Left kidney (tissue), 2 donors: ENCODE data around the gene PARP12. TPM values are rescaled to one million over a fixed set of nuclear protein-coding genes. Genes with fewer than 3 reads are reported as not detected.
A peak's percentile ranks its signal among the peaks of the same experiment; 100 is the strongest.

Experiments
- DNase-seq: peaks from one replicate; pipeline ENCODE4 v3.0.0-alpha.2; 2013
- polyA plus RNA-seq: library from polyadenylated mRNA; unstranded; fragments of 120-200 nt; gene quantifications from one replicate; pipeline ENCODE4 v1.2.1, GENCODE V29; 2013; ENCODE audit not compliant: insufficient read length

Gene PARP12
- polyA plus RNA-seq, 1 donor, result 22.2 TPM

DNA sequence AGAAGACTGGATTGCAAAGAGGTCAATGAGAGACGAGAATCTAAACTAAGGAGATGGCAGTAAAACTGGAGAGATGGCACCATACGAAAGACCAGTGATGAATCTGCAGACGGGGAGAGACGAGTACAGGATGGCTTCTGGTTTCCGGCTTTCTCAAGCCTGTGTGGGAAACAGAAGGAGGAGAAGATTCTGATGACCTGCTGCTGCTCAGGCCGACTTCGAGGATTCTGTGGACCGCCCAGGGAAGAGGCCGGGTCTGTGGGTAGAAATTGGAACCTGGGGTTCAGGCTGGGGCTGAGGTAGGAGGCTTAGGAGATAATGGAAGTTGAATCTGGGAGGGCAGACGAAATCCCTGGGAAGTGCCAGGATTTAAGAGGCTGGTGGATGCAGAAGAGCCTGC, 48.6 kb downstream of the PARP12 start:
- DNase-seq, result no peak

DNA sequence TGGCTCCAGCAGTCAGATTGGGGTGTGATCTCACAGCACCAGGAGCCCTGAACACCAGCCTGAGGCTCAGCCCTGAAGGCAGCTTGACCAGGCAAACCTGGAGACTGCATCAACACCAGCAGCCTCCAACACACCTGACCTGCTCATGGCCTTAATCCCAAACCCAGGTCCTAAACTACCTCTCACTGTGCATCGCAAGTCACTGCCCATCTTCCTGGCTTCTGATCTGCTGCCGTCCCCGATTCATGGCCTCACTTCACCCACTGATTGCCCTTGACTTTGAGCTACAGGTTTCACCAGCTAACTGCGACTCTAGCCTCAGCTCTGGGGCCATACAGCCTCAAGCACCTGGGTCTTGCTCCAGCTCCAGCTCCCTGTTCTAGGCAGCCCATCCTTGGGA, 49.1 kb downstream of the PARP12 start:
- no peak for DNase-seq

DNA sequence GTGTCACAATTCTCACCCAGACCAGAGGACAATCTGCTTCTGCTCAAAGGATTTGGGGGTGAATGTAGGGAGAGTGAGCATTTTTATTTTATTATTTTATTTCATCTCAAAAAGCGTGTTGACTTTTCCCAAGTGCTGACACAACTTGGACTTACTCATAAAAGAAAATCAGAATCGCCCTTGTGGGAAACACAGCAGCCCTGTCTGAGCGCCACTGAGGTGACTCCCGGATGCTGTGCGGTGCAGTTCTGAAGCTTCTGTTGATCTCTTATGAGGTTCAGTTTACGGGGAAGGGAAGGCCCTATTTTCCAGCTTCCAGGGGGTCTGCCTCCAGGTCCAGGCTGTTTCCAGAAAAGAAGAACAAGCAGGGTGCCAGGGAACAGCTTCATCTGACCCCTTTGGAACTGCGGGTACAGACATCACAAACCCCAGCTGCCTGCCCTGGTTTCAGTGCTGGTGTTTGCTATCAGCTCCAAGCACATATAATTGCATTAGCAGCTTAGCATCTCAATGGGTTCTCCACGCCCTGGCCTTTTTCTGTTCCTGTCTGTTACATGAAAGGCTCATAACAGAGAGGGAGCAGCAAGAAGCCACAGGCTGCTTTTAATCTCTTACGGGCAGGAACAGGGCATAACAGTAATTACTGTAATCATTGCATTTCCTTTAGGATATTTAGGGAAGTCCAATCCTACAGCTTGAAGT, 52.4 kb downstream of the PARP12 start:
- DNase-seq, result no peak

DNA sequence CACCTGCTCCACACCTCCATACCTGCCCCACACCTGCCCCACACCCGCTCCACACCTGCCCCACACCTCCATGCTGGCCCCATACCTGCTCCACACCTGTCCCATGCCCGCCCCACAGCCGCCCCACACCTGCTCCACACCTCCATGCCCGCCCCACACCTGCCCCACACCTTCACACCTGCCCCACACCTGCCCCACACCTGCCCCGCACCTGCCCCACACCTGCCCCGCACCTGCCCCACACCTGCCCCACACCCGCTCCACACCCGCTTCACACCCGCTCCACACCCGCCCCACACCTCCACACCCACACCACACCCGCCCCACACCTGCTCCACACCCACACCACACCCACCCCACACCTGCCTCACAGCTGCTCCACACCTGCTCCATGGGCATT, 53.0 kb downstream of the PARP12 start:
- no peak for DNase-seq

DNA sequence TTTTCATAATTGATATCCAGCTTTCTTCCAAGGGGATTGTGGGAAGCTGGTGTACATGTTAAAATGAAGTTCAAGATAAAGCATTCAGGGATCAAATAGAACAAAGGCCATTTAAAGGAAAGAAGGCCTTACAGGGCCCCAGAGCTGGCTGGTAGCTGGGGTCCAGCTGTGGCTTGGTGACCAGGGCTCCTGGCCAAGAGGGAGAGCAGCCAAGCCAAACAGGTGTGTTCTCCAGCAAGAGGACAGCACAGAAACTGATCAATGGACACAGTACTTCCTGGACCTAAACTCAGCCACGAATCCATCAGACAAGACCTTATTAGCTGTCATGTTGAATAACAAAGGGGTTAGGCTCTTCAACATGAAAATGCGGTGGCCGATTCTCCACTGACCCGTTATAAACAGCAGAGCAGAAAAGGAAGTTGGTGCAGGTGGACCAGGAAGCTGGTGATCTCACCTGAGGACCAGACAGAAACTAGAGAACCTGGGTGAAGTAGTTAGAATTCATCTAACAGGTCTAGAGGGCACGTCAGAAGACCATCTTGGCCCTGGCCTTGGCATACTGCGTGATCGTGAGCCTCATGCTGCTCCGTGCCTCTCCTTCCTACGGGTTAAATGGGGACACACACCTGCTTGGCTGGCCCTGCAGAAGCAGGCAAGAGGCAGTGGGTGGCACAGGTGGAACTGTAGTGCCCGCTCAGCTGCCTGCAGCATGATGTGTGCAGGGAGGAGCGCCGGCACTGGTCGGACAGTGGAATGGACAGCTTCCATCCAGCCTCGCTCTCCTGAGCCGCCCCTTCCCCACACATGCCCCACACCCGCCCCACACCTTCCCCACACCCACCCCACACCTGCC, 53.8 kb downstream of the PARP12 start:
- DNase-seq, result no peak

DNA sequence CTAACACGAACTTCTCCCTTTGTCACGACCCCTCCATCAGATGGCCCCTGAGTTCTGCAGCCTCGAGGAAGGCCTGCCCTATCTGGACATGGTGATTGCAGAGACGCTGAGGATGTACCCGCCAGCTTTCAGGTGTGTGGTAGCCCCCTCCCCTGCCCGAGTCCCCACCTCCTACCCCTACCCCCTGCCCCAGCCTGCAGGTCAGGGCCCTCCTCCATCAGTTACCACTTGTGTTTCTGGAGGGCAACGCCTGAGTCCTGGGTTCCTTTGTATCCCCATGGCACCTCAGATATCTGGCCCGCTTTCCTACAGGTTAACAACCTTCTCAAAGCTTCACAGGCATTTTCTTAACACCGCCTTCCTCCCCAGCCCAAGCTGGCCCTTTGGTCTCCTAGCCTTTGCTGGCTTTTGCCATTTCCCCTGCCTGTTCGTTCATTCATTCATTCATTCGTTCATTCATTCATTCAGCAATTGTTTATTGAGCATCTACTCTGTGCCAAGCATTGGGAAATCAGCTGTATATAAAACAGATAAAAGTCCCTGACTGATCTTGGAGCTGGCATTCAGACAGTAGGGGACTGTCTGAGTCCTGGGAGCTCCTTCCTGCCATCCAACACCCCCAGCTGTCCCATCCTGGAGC, 55.6 kb downstream of the PARP12 start:
- DNase-seq, result no peak

DNA sequence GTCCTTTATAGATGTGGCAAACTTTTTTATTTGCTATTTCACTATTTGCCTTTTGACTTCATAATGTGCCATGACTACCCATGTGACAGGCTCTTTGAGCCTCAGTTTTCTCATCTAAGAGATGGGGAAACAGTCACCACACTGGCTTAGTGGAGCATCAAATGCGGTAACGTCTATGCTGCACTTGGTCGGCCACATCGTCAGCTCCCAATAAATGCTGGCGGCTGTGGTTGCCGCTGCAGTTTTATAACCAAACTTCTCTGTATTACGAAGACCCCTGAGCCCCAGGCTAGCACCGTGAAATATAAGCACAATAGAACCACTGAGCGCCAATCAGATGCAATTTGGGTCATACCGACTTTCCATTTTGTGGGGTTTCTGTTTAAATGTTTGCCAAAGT, 56.2 kb downstream of the PARP12 start:
- DNase-seq, result no peak

DNA sequence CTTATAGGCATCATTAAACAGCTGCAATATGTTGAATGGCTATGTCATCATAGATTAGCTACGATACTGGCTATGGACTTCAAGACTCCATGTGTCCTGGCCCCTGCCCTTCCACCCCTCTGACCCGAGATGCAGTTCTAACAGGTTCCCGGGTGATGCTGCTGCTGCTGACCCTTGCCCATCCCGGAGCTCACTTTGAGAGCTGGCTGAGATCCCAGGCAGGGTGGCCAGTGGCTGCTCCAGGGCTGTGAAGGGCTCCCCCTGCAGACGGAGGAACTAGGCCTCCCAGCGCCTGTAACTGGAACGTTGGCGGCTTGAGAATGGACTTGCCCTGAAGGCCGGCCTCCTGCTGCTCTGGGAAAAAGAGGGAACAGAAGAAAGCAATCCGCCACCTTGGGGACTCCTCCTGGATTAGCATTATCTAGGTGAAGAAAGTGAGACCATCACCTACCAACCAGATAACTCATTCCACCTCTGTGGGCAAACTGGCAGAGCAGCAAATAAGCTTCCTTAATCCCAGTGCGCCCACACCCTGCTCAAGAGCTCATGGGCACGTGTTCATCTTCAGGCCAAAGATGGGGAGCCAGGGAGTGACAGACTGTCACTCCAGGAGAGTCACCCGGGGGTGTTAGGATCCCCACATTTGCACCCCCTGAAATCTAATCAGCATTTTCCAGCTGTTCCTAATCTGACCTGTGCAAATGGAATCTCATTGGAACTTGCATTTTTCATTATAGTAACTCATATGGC, 56.8 kb downstream of the PARP12 start:
- DNase-seq, result no peak

DNA sequence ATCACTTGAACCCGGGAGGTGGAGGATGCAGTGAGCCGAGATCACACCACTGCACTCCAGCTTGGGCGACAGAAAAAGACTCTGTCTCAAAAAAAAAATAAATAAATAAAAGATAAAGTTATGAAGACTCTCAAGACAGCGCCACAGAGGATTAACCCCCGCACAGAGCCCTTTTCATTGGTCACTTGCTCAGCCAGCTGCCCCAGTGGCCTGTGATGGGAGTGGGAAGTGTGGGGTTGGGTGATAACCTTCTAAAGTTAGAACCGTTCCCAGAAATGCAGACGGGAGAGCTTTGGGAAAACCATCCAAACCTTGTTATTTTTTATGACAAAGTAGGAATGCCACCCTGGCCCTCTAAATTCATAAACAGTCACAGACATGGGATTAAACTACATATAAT, 57.4 kb downstream of the PARP12 start:
- no peak for DNase-seq

DNA sequence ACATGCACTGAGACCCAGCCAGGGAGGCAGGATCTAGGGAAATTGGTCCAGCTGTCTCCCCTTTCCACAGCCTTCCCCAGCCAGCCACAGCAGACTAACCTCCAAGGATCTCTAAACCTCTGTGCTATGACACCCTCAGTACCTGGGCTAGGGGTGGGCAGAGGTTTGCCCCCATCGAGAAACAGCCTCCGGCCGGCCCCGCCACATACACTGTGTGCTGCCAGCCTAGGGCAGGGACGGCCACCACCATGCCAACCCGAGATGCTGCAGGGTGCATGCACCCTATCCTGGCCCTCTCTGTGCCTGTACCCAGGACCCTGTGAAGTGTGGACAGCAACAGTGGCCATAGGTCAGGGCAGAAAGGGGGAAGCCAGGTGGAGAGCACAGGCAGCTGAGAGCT, 58.1 kb downstream of the PARP12 start:
- no peak for DNase-seq

DNA sequence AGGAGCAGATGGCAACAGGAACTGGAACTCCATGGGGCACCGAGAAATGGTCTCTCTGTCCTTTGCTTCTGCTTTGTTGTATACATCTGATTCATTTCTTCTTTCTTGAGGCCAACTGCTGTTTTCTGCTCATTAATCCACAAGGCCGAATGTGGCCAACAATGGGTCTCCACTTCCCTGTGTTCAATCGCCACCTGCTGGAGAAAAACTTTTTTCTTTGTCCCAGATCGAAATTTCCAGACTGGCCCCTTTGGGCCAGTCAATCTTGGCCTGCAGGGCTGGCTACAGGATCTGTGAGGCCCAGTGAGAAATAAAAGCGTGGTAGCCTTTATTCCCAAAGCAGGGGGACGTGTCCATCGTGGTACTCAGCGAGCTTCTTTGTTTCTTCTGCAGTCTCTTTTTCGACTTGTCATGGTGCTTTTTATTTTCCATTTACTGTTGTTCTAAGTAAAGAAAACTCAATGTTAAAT, 58.8 kb downstream of the PARP12 start:
- DNase-seq, result peak; percentile 38

DNA sequence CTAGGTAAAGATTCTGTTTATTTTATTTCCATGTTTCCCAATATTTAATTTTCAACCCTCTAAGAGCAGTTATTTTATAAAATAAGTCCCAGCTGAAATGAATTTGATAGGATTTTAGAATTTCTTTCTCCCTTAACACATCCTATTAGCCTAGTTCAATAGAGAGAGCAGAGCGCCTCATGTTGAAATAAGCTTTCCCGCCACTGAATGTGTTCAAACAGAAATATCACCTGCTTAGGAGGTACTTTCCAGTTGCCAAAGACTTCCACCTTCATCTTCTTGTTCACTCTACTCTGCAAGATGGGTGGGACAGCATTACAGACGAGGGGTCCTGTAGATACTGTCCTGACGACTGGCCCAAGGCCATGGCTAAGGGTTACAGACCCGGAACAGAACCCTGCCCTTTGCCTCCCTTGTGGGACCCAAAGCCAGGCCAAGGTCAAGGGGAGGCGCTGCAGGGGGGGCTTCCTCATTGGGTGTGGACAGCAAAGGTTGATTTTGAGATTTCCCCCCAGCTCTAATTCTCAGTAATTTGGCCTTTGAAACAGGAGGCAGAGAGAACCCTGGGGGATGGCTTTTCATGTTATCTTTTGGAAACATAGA, 62.0 kb downstream of the PARP12 start:
- DNase-seq, result no peak

DNA sequence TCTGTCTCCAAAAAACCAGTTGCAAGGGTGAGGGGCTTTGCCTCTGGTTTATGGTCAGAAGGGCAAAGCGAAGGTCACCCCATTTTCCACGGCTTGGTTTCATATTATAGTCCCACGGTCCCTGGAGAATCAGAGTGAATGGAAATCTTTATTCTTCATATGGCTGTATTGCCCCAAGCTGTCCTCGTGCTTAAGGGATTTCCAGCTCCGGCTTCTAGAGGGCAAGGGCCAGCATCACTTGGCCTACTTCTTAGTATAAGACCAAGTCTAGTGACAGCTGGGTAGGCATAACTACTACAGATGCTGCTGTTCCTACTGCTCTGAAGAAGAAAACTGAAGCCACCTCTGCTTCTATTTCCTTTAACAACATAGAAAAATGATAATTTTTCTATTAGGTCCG, 63.2 kb downstream of the PARP12 start:
- DNase-seq, result no peak

DNA sequence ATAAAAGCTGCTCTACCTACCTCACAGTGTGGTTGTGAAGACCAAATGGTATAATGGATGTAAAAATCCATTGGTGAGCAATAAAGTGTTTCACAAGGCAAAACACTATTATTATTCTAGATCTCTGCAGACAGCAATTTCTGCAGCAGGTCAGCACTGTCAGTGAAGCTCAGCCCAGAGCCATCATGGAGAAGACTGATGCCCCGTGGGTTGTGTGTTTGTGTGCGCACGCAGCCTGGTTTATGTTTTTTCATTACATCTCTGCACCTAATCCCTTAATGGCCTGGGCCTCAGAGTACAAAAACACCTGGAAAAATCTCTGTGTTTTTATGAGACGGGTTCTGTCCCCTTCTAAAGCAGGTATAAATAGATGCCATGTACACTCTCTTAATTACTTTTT, 64.2 kb downstream of the PARP12 start:
- DNase-seq, result no peak

DNA sequence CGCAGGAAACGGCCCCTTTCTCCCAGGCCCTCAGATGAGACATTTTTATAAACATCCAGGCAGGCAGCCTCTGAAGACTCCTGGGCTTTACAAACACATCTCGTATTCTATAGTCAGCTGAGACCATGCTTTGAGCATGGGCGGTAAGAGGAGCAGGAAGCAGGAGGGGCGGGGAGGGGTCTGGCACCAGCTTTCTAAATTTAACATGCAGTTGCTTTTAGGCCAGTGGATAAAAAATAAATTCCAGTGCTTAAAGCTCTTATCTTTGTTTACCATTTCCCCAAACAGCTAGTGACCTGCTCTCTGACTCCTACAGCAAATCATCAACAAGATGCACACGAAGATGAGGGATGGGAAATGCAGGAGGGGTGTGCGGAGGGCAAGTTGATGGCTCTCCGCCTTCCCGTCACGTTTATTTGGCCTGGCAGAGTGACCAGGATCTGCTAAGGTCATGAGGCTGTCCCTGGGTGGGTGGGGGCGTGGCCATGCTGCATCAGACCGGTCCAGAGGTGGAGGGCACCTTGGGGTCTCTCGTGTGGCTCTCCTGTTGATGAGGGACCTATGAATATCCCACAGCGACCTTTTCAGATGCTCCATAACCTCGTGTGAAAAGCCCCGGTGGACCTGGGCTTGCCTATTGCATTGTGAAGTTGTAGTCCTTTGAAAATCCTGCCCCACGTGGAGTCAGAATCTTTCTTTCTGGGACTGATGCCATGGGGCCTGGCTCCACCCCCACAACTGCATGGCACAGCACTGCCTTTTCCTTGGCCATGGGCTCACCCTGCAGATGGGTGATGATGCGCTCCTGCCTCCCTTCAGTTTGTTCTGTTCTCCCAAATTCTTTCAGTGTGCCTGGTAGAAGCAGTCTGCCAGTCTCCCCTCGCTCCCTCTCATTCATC, 67.5 kb downstream of the PARP12 start:
- peak; percentile 32 for DNase-seq

DNA sequence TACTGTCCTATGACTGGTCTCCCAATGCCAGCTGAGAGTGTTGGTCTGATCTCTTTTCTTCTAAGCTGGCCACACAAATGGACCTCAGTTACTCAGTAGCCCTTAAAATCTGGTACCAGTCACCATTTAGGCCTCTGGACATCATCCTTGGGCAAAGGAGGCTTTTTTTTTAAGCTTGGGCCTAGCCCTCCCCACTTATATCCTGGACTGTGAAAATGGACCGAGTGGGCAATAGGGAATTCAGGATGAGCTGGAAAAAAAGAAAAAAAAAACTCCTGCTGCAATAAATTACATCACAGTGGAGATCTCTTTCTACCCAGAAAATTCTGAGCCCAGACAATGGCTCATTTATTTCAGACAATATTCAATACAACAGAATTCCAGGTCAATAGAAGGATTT, 68.4 kb downstream of the PARP12 start:
- no peak for DNase-seq

DNA sequence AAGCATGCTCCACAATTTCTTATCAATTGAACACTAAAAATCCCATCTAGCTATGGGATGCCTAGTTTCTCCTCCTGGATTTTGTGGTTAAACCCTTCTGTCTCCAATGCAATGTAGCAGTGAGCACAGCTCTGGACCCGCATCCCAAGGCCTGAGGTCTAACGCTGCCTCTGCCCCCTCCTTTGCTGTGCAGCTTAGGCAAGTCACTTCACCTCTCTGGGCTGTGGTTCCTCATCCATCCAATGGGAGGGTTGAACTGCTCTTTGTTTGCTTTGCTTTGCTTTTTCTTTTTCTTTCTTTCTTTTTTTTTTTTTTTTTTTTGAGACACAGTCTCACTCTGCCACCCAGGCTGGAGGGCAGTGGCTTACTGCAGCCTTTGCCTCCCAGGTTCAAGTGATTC, 69.2 kb downstream of the PARP12 start:
- DNase-seq, result no peak

DNA sequence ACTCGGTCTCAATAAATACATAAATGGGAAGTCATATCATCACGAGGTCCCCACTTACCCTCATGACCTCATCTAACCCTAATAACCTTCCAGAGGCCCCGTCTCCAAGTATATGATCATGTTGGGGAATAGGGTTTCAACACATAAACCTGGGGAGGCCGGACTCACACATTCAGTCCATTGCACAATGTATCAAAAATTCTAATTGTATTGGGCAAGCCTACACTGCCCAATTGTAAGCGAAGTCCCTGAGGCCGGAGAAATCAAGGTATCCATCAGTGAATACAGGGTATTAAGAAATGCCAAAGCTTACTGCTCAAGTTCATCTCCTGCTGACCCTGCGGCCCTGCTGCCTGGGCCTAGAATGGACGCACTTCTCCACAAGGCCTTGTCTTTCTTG, 69.6 kb downstream of the PARP12 start:
- no peak for DNase-seq

DNA sequence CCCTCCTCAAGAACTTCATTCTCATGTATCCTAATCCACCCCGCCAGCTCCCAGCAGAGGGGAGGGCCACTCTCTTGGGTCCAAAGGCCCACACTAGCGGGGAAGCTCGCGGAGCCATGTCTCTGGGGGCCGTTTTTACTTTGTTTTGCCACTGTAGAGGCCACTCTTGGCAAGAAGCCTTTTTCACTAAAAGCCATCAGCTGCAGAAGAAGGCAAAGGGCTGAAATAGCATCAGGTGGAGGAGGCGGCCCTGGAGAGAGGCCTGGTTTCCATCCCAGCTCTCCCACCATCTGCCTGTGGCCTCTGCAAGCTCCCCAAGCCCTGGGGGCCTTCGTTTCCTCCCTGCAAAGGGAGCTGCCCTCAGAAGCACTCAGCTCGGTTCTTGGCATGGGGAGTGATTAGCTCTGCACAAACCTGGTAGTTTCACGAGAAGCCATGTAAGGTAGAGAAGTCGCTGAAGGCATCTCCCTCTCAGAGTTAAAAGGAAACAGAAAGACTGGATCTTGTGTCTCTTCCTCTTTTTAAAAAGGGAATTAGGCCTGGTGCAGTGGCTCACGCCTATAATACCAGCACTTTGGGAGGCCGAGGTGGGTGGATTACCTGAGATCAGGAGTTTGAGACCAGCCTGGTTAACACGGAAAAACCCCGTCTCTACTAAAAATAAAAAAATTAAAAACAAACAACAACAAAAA, 70.3 kb downstream of the PARP12 start:
- DNase-seq, result no peak

DNA sequence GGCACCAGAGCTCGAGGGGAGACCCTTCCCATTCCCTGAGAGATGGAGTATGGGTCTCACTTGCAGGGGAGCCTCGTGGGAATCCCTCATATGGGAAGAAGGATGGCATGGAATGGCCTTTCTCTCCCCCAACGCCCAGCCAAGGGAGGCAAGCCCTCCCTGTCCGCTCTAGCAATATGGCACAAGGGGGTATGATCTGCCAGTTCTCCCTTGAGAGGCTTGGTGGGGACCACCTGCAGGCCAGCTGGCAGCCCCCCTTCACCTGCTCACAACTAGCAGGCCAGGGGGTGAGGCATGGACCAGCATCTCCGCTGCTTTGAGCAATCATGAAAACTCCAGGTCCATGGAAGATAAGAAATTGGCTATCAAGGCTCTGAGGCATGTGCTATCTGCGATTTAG, 70.8 kb downstream of the PARP12 start:
- DNase-seq, result no peak
